Neural progenitor cell (in vitro differentiated cells): ENCODE results near the gene SBNO1.

Source experiments
- EZH2 ChIP-seq: fragments of 200-600 bp; sonication (generic); IDR thresholded peaks from 2 replicates; pipeline ENCODE4 v1.6.1; 2017; ENCODE audit warnings: antibody characterized with exemption, mild to moderate bottlenecking, moderate library complexity
- TF ChIP-seq, protein P1 (sequence below): fragments of 200-600 bp; sonication (generic); IDR thresholded peaks from 2 replicates; pipeline ENCODE4 v1.5.1; 2017; ENCODE audit warnings: antibody characterized with exemption, mild to moderate bottlenecking

DNA sequence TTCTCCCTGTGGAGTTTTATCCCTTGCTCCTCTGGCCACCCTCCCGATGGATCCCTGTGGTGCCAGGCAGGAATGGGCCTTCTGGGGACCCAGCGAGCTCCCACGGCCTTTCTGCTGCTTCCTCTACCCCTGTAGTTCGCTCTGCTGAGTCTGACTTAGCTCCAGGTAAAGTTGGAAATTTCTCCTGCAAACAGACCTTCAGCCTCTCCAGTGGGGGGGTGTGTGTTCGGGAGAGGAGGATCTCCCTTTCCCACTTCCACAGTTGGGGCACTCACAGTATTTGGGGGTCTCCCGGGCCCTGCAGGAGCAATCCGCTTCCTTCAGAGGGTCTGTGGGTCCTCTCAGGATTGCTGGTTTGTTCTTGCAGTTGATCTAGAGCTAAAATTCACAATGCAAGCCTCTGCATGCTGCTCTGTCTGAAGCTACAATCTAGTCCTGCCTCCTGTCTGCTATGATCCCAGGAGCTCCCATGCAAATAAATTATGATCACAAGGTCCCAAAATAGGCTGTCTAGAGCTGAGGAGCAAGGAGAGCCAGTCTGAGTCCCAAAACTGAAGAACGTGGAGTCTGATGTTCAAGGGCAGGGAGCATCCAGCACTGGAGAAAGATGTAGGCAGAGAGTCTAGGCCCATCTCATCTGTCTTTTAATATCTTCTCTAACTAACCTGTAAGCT is 113.1 kb downstream of the SBNO1 start:
- TF ChIP-seq, protein P1, sequence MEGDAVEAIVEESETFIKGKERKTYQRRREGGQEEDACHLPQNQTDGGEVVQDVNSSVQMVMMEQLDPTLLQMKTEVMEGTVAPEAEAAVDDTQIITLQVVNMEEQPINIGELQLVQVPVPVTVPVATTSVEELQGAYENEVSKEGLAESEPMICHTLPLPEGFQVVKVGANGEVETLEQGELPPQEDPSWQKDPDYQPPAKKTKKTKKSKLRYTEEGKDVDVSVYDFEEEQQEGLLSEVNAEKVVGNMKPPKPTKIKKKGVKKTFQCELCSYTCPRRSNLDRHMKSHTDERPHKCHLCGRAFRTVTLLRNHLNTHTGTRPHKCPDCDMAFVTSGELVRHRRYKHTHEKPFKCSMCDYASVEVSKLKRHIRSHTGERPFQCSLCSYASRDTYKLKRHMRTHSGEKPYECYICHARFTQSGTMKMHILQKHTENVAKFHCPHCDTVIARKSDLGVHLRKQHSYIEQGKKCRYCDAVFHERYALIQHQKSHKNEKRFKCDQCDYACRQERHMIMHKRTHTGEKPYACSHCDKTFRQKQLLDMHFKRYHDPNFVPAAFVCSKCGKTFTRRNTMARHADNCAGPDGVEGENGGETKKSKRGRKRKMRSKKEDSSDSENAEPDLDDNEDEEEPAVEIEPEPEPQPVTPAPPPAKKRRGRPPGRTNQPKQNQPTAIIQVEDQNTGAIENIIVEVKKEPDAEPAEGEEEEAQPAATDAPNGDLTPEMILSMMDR = no peak
- TF ChIP-seq EZH2 = no peak
